GM21381 (cell line): ENCODE results near the gene PHF19.

ENCODE experiments used
- ATAC-seq: cut with Tn5 transposase; IDR thresholded peaks from one replicate; pipeline ENCODE4 v1.9.1; 2021; ENCODE audit warnings: mild to moderate bottlenecking, moderate library complexity; ENCODE audit not compliant: unreplicated experiment

Gene PHF19

DNA sequence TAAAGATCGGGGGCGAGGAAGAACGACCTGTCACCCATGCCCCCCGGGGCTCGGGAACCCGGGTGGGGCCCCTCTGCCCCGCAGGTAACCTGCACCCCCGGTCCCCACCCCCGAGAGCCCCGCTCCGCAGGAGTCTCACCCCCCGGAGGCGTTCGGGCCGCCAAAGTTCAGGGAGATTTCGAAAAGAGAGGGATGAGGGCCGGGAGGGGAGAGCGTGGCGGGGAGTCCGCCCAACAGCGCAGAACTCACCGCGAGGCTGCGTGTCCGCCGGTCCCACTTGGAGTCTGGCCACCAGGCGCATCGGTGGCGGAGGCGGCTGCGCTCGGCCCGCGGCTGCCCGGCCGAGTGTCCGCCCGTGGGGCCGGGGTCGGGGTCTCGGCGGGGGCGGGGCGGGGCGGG lies at the start of gene PHF19:
PHF19 (minus strand) TSS at position 347 of the 399 bp plus-strand sequence. CDS start 2,447 bp downstream, outside the sequence.
- ATAC-seq = peak; percentile 11

- ATAC-seq = peak; percentile 16
These were observed 49.5 kb upstream of the PHF19 start, which contains the start of gene TRAF1 for GRCh38 chr9:120926397-120926928. TSS of gene TRAF1 (minus strand) at chr9:120926796. CDS start at chr9:120926075, 721 bp downstream.

DNA sequence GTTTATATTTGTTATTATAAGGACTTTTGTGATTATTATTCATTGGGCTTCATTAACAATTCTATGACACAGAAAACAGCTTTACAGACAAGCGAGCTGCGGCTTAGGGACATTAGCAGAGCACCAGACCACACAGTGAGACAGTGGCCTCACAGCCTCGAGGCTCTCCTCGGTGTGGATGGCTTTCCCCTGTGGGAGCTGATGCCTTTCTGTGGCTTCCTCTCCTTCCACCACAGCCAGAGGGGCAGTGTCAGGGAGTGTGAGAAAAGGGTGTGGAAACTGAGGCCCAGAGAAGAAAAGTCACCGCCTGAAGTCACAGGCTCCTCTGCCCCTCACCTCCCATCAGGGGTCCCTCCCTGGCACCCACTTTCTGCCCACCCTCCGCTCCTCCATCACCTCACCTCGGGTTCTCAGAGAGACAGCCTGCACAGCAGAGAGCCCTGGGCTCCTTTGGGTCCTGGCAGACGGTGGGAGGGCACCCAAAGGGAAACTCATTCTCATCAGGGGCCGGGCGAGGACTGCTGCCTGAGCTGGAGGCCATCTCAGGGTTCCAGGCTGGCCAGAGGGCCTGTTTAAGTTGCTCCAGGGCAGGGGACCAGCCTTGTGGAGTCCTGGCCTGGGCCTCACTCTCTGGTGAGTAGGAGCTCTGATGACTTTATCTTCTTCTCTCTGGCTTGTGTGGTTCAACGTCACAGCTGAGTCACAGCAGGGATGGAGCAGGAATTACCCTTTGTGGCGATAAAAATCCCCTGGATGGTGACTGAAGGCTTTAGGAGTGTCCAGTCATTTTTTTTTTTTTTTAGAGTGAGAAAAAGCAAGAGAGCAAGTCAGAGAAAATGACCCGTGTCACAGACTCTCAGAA lies 48.8 kb upstream of the PHF19 start:
- ATAC-seq = peak; percentile 30

GRCh38 chr9:120924698-120925534 lies 47.9 kb upstream of the PHF19 start:
- ATAC-seq = no peak

- ATAC-seq = no peak
These were observed 46.8 kb upstream of the PHF19 start for GRCh38 chr9:120923620-120924328.

DNA sequence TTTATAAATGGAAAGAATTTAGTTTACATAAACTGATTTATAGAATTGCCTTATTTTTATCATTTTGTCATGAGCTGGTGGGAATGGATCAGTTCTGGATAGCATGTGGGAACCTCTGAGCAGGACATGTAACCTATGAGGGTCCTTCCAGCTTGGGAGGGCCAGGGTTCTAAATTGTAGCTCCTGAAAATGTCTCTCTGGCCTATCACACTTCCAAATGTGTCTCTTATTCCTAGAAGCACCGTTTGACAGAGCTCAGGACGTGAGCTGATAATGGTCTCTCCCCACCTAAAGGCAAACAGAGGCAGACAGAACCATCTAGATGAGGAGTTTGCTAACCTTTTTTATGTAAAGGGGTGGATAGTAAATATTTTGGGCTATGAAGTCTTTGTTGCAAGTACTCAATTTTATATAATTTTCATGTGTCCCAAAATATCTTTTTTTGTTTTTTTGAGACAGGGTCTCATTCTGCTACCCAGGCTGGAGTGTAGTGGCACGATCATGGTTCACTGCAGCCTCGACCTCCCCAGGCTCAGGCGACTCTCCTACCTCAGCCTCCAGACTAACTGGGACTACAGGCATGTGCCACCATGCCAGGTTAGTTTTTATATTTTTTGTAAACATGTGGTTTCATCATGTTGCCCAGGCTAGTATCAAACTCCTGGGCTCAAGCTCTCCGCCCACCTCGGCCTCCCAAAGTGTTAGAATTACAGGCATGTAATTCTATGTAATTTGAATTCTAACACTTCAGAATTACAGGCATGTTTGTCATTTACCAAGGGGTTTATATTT lies 45.6 kb upstream of the PHF19 start:
- ATAC-seq = no peak

- no peak for ATAC-seq
These were observed 44.7 kb upstream of the PHF19 start for GRCh38 chr9:120921661-120922181.

GRCh38 chr9:120920806-120921178 lies 43.8 kb upstream of the PHF19 start:
- no peak for ATAC-seq

DNA sequence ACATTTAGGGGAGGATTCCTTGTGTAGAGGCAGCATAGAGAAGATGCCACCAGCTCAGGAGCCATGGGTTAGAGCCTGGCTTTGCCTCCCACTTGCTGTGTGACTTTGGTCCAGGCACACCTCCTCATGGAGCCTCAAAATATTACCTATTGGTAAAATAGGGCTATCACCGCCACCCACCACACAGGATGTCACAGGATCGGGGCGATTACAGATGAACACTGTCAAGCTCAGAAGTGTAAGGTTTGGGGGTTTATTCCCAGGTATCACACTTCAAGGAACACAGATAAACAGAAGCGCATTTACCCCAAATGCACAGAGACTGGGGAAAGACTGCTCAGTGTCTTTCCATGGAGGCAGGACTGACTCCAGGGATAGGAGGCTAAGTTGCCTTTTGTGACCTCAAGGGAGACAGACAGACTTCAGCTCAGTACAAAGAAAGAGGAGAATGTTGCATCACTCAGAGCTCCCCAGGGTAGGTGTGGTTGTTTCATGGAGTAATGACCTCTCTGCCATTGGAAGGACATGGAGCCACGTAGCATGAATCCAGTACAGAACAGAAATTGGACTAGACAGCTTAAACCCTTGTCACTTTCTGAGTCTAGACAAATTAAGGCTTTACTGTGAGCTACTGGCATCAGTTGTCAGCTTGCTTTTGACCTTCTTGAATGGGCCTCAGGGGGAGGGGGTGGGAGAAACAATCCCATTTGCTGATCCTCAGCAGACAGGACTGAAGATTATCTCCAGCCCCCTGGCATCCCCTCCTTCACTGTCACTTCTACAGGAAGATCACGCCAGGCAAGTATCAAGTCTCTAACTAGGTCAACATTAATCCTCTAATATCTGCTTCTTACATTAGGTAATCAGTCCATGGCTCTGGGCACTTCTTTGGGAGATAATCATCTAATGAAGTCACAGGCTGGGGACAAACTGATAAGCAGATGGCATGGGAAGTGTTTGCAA lies 43.1 kb upstream of the PHF19 start:
- ATAC-seq = no peak

GRCh38 chr9:120918931-120919842 lies 42.2 kb upstream of the PHF19 start:
- no peak for ATAC-seq

GRCh38 chr9:120917929-120918762 lies 41.2 kb upstream of the PHF19 start:
- ATAC-seq = no peak

GRCh38 chr9:120916991-120917880 lies 40.2 kb upstream of the PHF19 start:
- no peak for ATAC-seq

DNA sequence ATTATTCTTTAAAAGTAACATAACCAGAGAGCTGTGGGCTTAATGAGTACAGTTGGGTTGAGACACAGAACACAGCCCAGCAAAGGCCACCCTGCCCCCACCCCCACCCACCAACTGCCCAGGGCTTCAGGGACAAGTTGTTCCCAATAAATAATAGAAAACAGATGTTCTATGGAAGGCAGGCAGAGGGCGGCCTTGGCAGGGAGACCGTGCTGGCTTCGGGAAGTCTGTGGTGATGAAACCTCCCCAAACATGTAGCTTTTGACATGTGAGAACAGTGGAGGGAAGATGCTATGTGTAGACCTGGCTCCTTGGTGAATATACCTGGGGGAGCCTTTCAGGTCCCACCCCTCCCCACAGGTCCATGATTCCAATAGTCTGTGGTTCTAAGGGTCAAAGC lies 39.6 kb upstream of the PHF19 start:
- no peak for ATAC-seq

- no peak for ATAC-seq
These were observed 39.0 kb upstream of the PHF19 start for GRCh38 chr9:120915854-120916470.

DNA sequence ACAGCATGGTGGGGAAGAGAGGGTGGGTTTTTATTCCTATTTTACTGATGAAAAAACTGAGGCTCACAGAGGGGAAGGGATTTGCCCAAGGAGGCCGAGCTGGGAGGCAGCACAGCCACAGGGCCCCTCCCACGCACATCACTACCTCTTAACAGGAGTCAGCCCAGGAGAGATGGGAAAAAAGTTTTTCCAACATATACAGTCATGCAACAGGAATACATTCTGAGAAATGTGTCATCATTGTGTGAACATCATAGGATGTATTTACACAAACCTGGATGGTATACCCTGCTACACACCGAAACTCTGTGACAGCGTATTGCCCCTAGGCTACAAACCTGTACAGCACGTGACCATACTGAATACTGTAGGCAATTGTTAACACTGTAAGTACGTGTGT lies 38.0 kb upstream of the PHF19 start:
- no peak for ATAC-seq
